CD14-positive monocyte (primary cell): ENCODE results near the gene KRTDAP. TPM values are rescaled to one million over a fixed set of nuclear protein-coding genes. Genes with fewer than 3 reads are reported as not detected.
"Not testable (repeated sequence)": the region's sequence is repeated elsewhere in the genome, so short reads cannot be mapped to it uniquely, and the experiment has no call there.

Experiments
- DNase-seq, 3 donors: peaks; one replicate each; pipeline ENCODE4 v3.0.0-alpha.2; 2011 to 2022
- H2AFZ ChIP-seq: 2 replicates; pipeline ENCODE4 v1.6.0; 2012; ENCODE audit warnings: mild to moderate bottlenecking, low read depth, low read length, inconsistent platforms; ENCODE audit not compliant: insufficient read depth, poor library complexity, severe bottlenecking
- H3K27ac ChIP-seq, 2 donors: 1 replicate in 1 of 2; 2 replicates in 1 of 2; pipeline ENCODE4 v1.5.1; 2012 to 2013; ENCODE audit warnings: low read length in 2 of 2, control low read depth in 1 of 2, inconsistent platforms in 1 of 2, low read depth in 1 of 2, mild to moderate bottlenecking in 1 of 2
- H3K27me3 ChIP-seq, 2 donors: one replicate each; pipeline versions ENCODE4 v1.6.0 to v1.6.1; 2011 to 2013; ENCODE audit warnings: low read length in 2 of 2; ENCODE audit not compliant: control insufficient read depth in 2 of 2, insufficient read depth in 2 of 2
- H3K36me3 ChIP-seq, 2 donors: replicated peaks in 1 of 2; 1 replicate in 1 of 2; 2 replicates in 1 of 2; pipeline versions ENCODE4 v1.5.1 to v1.6.1; 2012 to 2013; ENCODE audit warnings: low read length in 2 of 2, control low read depth in 1 of 2, inconsistent platforms in 1 of 2, mild to moderate bottlenecking in 1 of 2; ENCODE audit not compliant: insufficient read depth in 2 of 2, control insufficient read depth in 1 of 2
- H3K4me1 ChIP-seq, 2 donors: 1 replicate in 1 of 2; 2 replicates in 1 of 2; pipeline versions ENCODE4 v1.5.1 to v1.6.1; 2012 to 2013; ENCODE audit warnings: low read length in 2 of 2, control low read depth in 1 of 2, inconsistent platforms in 1 of 2, mild to moderate bottlenecking in 1 of 2, moderate library complexity in 1 of 2; ENCODE audit not compliant: insufficient read depth in 2 of 2, control insufficient read depth in 1 of 2
- H3K4me2 ChIP-seq: replicated peaks from 2 replicates; pipeline ENCODE3; 2012; ENCODE audit warnings: low read length, moderate library complexity, mild to moderate bottlenecking; ENCODE audit not compliant: poor library complexity, severe bottlenecking; ENCODE audit errors: extremely low read depth
- H3K4me3 ChIP-seq, 3 experiments: fragments of 200-600 bp in 1 of 3; sonication (generic) in 1 of 3; replicated peaks in 1 of 3; 1 replicate in 2 of 3; 2 replicates in 1 of 3; pipeline ENCODE4 v1.5.1; 2011 to 2013; ENCODE audit warnings: low read length in 3 of 3, mild to moderate bottlenecking in 3 of 3, control low read depth in 2 of 3, low read depth in 2 of 3, inconsistent platforms in 1 of 3, moderate library complexity in 1 of 3
- H3K79me2 ChIP-seq: 2 replicates; pipeline ENCODE4 v1.6.0; 2012; ENCODE audit warnings: mild to moderate bottlenecking, control low read depth, inconsistent platforms, low read length, moderate library complexity; ENCODE audit not compliant: insufficient read depth
- H3K9ac ChIP-seq: 2 replicates; pipeline ENCODE4 v1.6.0; 2017; ENCODE audit warnings: low read length, mild to moderate bottlenecking; ENCODE audit not compliant: insufficient read depth, poor library complexity, severe bottlenecking
- H3K9me3 ChIP-seq, 2 donors: replicated peaks in 1 of 2; 1 replicate in 1 of 2; 2 replicates in 1 of 2; pipeline versions ENCODE4 v1.5.1 to v1.6.1; 2012 to 2013; ENCODE audit warnings: low read length in 2 of 2, control low read depth in 1 of 2; ENCODE audit not compliant: control insufficient read depth in 1 of 2, insufficient read depth in 1 of 2
- H4K20me1 ChIP-seq: 2 replicates; pipeline ENCODE4 v1.6.0; 2012; ENCODE audit warnings: mild to moderate bottlenecking, low read length, control low read depth, moderate library complexity; ENCODE audit not compliant: insufficient read depth
- H3K27ac Mint-ChIP-seq, 7 donors: one replicate each; pipeline ENCODE4 v1.8.0; 2020; ENCODE audit warnings: mild to moderate bottlenecking in 7 of 7, mixed read lengths in 7 of 7, moderate library complexity in 6 of 7, inconsistent platforms in 2 of 7
- H3K27me3 Mint-ChIP-seq, 3 donors: one replicate each; pipeline ENCODE4 v1.8.0; 2021 to 2022; ENCODE audit warnings: low read depth in 3 of 3, mild to moderate bottlenecking in 3 of 3, mixed read lengths in 3 of 3, moderate library complexity in 3 of 3, inconsistent platforms in 1 of 3
- H3K36me3 Mint-ChIP-seq, 2 donors: one replicate each; pipeline ENCODE4 v1.8.0; 2020; ENCODE audit warnings: mixed read lengths in 2 of 2, inconsistent platforms in 1 of 2, mild to moderate bottlenecking in 1 of 2
- H3K4me1 Mint-ChIP-seq: one replicate; pipeline ENCODE4 v1.8.0; 2020; ENCODE audit warnings: mild to moderate bottlenecking, mixed read lengths
- H3K4me3 Mint-ChIP-seq, 2 donors: one replicate each; pipeline ENCODE4 v1.8.0; 2020; ENCODE audit warnings: mild to moderate bottlenecking in 2 of 2, mixed read lengths in 2 of 2, moderate library complexity in 1 of 2
- H3K9me3 Mint-ChIP-seq, 7 donors: one replicate each; pipeline ENCODE4 v1.8.0; 2020 to 2022; ENCODE audit warnings: mixed read lengths in 7 of 7, mild to moderate bottlenecking in 6 of 7, moderate library complexity in 6 of 7, inconsistent platforms in 2 of 7
- WGBS: methylation state at CpG from one replicate; pipeline ENCODE4 v1.1.5; 2013; ENCODE audit warnings: missing lambda C conversion rate; ENCODE audit not compliant: insufficient coverage; 5-methylcytosine and 5-hydroxymethylcytosine counted together
- intact Hi-C, 2 donors: fragments of 100-400 bp; cut with micrococcal nuclease; formaldehyde crosslinking; loops; one replicate each; pipeline versions ENCODE4 v1.15.0 to v1.15.1; 2023
- polyA plus RNA-seq, 3 donors: library from polyadenylated mRNA; depleted of rRNA in 1 of 3; unstranded in 2 of 3; stranded (reverse) in 1 of 3; fragments of 300-500 nt in 2 of 3; fragments of >200 nt in 1 of 3; fragmentation: Illumina TruSeq in 2 of 3; gene quantifications; 1 replicate in 2 of 3; 2 replicates in 1 of 3; pipeline ENCODE4 v1.2.3, GENCODE V29; 2012 to 2021
- TF ChIP-seq, protein P1 (sequence below): fragments of 200-600 bp; IDR thresholded peaks from one replicate; pipeline ENCODE4 v1.8.0; 2022; ENCODE audit warnings: antibody characterized with exemption, mild to moderate bottlenecking

KRTDAP gene
- polyA plus RNA-seq, 3 donors: not detected

DNA sequence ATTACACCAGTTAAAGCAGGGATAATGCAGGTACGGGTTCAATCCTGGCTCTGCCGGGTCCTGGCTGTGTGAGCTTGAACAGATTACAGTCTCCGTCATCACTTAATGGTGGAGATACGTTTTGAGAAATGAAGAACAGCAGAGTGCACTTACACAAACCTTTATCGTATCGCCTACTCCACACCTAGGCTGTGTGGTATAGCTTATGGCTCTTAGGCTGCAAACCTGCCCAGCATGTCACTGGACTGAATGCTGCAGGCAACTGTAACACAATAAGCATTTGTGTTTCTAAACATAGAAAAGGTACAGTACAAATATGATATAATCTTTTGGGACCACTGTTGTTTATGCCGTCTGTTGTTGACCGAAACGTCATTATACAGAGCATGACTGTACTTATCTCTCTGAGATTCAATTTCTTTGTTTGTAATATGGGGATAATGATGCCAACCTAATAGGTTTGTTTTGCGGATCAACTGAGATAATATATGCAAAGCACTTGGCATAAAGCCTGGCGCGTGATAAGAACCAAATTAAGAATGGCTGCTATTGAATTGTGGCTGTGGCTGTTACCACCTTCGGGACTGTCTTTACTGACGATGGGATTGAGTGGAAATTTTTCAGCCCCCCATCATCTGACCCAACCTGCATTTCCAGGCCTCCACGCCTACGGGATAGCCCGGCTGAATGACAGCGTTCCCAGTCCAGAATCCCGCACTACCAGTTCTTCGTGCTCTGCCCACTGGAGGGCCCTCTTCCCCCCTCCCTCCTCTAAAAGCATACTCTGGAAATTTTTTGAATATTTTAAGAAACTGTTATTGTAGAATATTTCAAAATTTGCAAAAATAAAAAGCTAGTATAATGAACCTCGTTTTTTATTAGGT lies 11.2 kb downstream of the KRTDAP start:
- TF ChIP-seq, protein P1, sequence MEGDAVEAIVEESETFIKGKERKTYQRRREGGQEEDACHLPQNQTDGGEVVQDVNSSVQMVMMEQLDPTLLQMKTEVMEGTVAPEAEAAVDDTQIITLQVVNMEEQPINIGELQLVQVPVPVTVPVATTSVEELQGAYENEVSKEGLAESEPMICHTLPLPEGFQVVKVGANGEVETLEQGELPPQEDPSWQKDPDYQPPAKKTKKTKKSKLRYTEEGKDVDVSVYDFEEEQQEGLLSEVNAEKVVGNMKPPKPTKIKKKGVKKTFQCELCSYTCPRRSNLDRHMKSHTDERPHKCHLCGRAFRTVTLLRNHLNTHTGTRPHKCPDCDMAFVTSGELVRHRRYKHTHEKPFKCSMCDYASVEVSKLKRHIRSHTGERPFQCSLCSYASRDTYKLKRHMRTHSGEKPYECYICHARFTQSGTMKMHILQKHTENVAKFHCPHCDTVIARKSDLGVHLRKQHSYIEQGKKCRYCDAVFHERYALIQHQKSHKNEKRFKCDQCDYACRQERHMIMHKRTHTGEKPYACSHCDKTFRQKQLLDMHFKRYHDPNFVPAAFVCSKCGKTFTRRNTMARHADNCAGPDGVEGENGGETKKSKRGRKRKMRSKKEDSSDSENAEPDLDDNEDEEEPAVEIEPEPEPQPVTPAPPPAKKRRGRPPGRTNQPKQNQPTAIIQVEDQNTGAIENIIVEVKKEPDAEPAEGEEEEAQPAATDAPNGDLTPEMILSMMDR: no peak

GRCh38 chr19:35476149-35476548 lies 14.1 kb downstream of the KRTDAP start:
- Histone ChIP-seq H3K79me2 (no peaks in the 10 kb centered on the region), H3K4me3 (no peak overlapping the region), H3K9ac (no peak overlapping the region), H4K20me1 (no peaks in the 10 kb centered on the region), H3K27ac (no peak overlapping the region), H3K36me3 (no peaks in the 10 kb centered on the region), H2AFZ (no peak overlapping the region), H3K4me2 (no peak overlapping the region), H3K4me1 (no peaks in the 10 kb centered on the region), H3K27me3 (no peaks in the 10 kb centered on the region), H3K9me3 (no peaks in the 10 kb centered on the region)
- H3K36me3 Mint-ChIP-seq: no peaks in the 10 kb centered on the region
- TF ChIP-seq, protein P1: peak; percentile 43
- no peaks in the 10 kb centered on the region for H3K4me1 Mint-ChIP-seq
- peaks cover 0 to 5% (median 0%) of the 10 kb centered on the region in 3 donors for H3K27me3 Mint-ChIP-seq
- H3K27ac Mint-ChIP-seq: no peak overlapping the region
- intact Hi-C loops: no loop called here
- 66% methylated on average over 4 of the region's 4 CpGs for WGBS
- no peak overlapping the region for H3K4me3 Mint-ChIP-seq
- no peak for DNase-seq
- no peaks in the 10 kb centered on the region for H3K9me3 Mint-ChIP-seq

More for the DNA sequence above, 11.2 kb downstream of the KRTDAP start:
- Histone ChIP-seq H4K20me1 (no peaks in the 10 kb centered on the region), H3K9me3 (no peaks in the 10 kb centered on the region), H3K27me3 (no peaks in the 10 kb centered on the region), H3K79me2 (no peaks in the 10 kb centered on the region), H3K9ac (no peak overlapping the region), H3K4me3 (no peak overlapping the region), H3K4me1 (no peaks in the 10 kb centered on the region), H2AFZ (no peak overlapping the region), H3K27ac (no peak overlapping the region), H3K4me2 (no peak overlapping the region), H3K36me3 (no peaks in the 10 kb centered on the region)
- Mint-ChIP-seq H3K4me3 (no peak overlapping the region), H3K27ac (no peak overlapping the region), H3K4me1 (no peaks in the 10 kb centered on the region), H3K9me3 (peaks cover 0 to 1% (median 0%) of the 10 kb centered on the region in 7 donors), H3K36me3 (no peaks in the 10 kb centered on the region), H3K27me3 (peaks cover 6 to 8% (median 8%) of the 10 kb centered on the region in 3 donors)
- no peak for DNase-seq
- intact Hi-C loops: no loop called here
- WGBS: 89% methylated on average over 2 of the region's 21 CpGs

- DNase-seq, H3K36me3 Mint-ChIP-seq, H3K27ac Mint-ChIP-seq, H3K27ac ChIP-seq, H4K20me1 ChIP-seq, H3K9me3 Mint-ChIP-seq, H3K9ac ChIP-seq, H3K4me1 Mint-ChIP-seq, H3K4me3 ChIP-seq, H3K4me3 Mint-ChIP-seq, H3K9me3 ChIP-seq, H3K36me3 ChIP-seq, H3K4me2 ChIP-seq, H3K4me1 ChIP-seq, H3K27me3 Mint-ChIP-seq, H2AFZ ChIP-seq, H3K79me2 ChIP-seq, H3K27me3 ChIP-seq: not testable (repeated sequence)
- WGBS: 91% methylated on average over 6 of the region's 7 CpGs
- intact Hi-C loops: loop anchor here (5.0 kb wide), 2 partner anchors 57 to 202 kb away; no protein-coding TSS in a partner anchor
Measured at GRCh38 chr19:35474594-35474993, 15.7 kb downstream of the KRTDAP start.
